Thoracic aorta (tissue), 2 donors: ENCODE results near the gene MCOLN2. TPM values are rescaled to one million over a fixed set of nuclear protein-coding genes. Genes with fewer than 3 reads are reported as not detected.

Experiments
- ATAC-seq: fragments of 150-250 bp; one replicate; pipeline ENCODE4 v1.8.0; 2017; ENCODE audit warnings: low read depth; ENCODE audit not compliant: insufficient number of reproducible peaks, low FRiP score
- DNase-seq: peaks from one replicate; pipeline ENCODE4 v3.0.0-alpha.2; 2020; ENCODE audit warnings: low spot score
- H3K27ac ChIP-seq, 2 donors: fragments of 200-600 bp; sonication (generic); 1 replicate in 1 of 2; 2 replicates in 1 of 2; pipeline ENCODE4 v1.5.1; 2016; ENCODE audit warnings: mild to moderate bottlenecking in 2 of 2, moderate library complexity in 2 of 2
- H3K27me3 ChIP-seq: fragments of 200-600 bp; sonication (generic); replicated peaks from 2 replicates; pipeline ENCODE4 v1.6.0; 2016; ENCODE audit warnings: mild to moderate bottlenecking; ENCODE audit not compliant: insufficient read depth
- H3K36me3 ChIP-seq: fragments of 200-600 bp; sonication (generic); one replicate; pipeline ENCODE4 v1.5.1; 2016
- H3K4me1 ChIP-seq, 2 donors: fragments of 200-600 bp; sonication (generic); 1 replicate in 1 of 2; 2 replicates in 1 of 2; pipeline versions ENCODE4 v1.5.1 to v1.6.0; 2016; ENCODE audit warnings: low read depth in 2 of 2, mild to moderate bottlenecking in 1 of 2; ENCODE audit not compliant: control insufficient read depth in 1 of 2
- H3K4me3 ChIP-seq: fragments of 200-600 bp; sonication (generic); 2 replicates; pipeline ENCODE4 v1.5.1; 2016; ENCODE audit warnings: mild to moderate bottlenecking
- H3K9me3 ChIP-seq: fragments of 200-600 bp; sonication (generic); 2 replicates; pipeline ENCODE4 v1.5.1; 2016
- CTCF ChIP-seq: fragments of 200-600 bp; sonication (generic); IDR thresholded peaks from one replicate; pipeline ENCODE4 v1.5.1; 2019; ENCODE audit warnings: antibody characterized with exemption
- total RNA-seq, 2 donors: library from RNA; depleted of rRNA; stranded (reverse); fragments of >200 nt; gene quantifications; one replicate each; pipeline versions ENCODE4 v1.1.0 to v1.2.3, GENCODE V29; 2016

MCOLN2 gene
- total RNA-seq, 2 donors from 2014 or later, result 1.2 to 1.8 TPM

- peaks cover 0 to 7% of the 10 kb centered on the region in 2 donors for H3K4me1 ChIP-seq
- no peak for ATAC-seq
- no peak for DNase-seq
Observed at GRCh38 chr1:85028151-85028550, 31.2 kb upstream of the MCOLN2 start.

GRCh38 chr1:85027242-85027983 is 30.5 kb upstream of the MCOLN2 start:
- no peaks in the 10 kb centered on the region for H3K27me3 ChIP-seq
- no peak overlapping the region for H3K27ac ChIP-seq
- DNase-seq, result no peak
- H3K4me3 ChIP-seq, result no peak overlapping the region
- ATAC-seq, result no peak
- no peaks in the 10 kb centered on the region for H3K9me3 ChIP-seq
- TF ChIP-seq CTCF, result no peak
- H3K36me3 ChIP-seq, result no peaks in the 10 kb centered on the region
- H3K4me1 ChIP-seq, result peaks cover 0 to 4% of the 10 kb centered on the region in 2 donors

More at GRCh38 chr1:85028151-85028550, 31.2 kb upstream of the MCOLN2 start:
- Histone ChIP-seq H3K27ac (no peak overlapping the region), H3K36me3 (no peaks in the 10 kb centered on the region), H3K9me3 (no peaks in the 10 kb centered on the region), H3K4me3 (no peak overlapping the region), H3K27me3 (no peaks in the 10 kb centered on the region)
- no peak for TF ChIP-seq CTCF

- TF ChIP-seq CTCF, result no peak
- Histone ChIP-seq H3K4me3 (no peak overlapping the region), H3K4me1 (no peaks in the 10 kb centered on the region), H3K36me3 (no peaks in the 10 kb centered on the region), H3K27ac (no peak overlapping the region), H3K27me3 (no peaks in the 10 kb centered on the region), H3K9me3 (no peaks in the 10 kb centered on the region)
- ATAC-seq (no peak), DNase-seq (no peak)
Observed at GRCh38 chr1:85025940-85026339, 29.0 kb upstream of the MCOLN2 start.

GRCh38 chr1:85024736-85025135 is 27.8 kb upstream of the MCOLN2 start:
- TF ChIP-seq CTCF, result no peak
- DNase-seq (no peak), ATAC-seq (no peak)
- Histone ChIP-seq H3K36me3 (no peaks in the 10 kb centered on the region), H3K4me1 (no peaks in the 10 kb centered on the region), H3K4me3 (no peak overlapping the region), H3K9me3 (no peaks in the 10 kb centered on the region), H3K27me3 (no peaks in the 10 kb centered on the region), H3K27ac (no peak overlapping the region)

GRCh38 chr1:85022700-85023099 is 25.8 kb upstream of the MCOLN2 start:
- no peaks in the 10 kb centered on the region for H3K27me3 ChIP-seq
- TF ChIP-seq CTCF, result no peak
- ATAC-seq (no peak), DNase-seq (no peak)
- no peaks in the 10 kb centered on the region for H3K36me3 ChIP-seq
- H3K27ac ChIP-seq, result no peak overlapping the region
- H3K4me3 ChIP-seq, result no peak overlapping the region
- no peaks in the 10 kb centered on the region for H3K9me3 ChIP-seq
- H3K4me1 ChIP-seq, result no peaks in the 10 kb centered on the region
